DMS114 treated with DMSO at 0.1 percent for 48 hours (cell line): ENCODE results near the gene TMEM140.
"Not testable (repeated sequence)": the region's sequence is repeated elsewhere in the genome, so short reads cannot be mapped to it uniquely, and the experiment has no call there.

Experiments
- DNase-seq: peaks from one replicate; lab custom pipeline; 2025; ENCODE audit not compliant: unreplicated experiment; lab: John Stamatoyannopoulos, UW

The TMEM140 gene

GRCh38 chr7:135171581-135172291 lies 23.9 kb downstream of the TMEM140 start:
- not testable (repeated sequence) for DNase-seq

DNA sequence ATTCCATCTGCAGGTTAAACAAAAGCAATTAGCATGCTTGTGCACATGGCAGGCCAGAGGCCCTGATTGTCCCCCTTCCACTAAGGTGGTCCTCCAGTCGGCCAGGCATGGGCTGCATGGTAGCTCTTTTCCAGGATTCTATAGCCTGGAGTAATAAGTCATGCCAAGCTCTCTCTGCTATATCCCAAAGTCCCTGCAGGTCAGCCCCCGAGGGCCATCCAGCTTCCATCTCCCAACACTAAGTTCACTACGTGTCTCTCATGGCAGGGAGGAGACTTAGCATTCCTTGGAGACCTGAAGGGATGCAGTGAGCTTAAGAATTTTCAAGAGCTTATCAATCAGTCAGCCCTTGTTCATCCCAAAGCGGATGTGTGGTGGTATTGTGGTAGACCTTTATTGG lies 26.0 kb downstream of the TMEM140 start:
- not testable (repeated sequence) for DNase-seq

DNA sequence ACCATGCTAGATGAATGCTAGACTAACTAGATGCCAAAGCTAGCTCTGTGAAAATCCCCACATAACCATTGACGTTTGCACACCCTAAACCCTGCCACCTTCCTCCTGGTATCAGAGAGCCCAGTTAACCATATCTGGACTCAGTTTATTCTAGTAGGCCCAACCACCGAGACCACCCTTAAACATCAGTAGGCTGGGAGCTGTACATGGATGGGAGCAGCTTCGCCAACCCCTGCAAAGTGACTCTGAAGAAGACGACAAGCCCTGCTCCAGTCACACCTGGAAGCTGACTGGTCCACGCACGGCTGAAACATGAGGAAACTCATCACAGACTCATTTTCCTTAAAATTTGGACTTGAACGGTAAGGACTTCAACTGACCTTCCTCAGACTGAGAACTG lies 27.1 kb downstream of the TMEM140 start:
- no peak for DNase-seq

GRCh38 chr7:135175931-135176330 lies 28.1 kb downstream of the TMEM140 start:
- no peak for DNase-seq

GRCh38 chr7:135177028-135177696 lies 29.3 kb downstream of the TMEM140 start:
- DNase-seq = no peak

DNA sequence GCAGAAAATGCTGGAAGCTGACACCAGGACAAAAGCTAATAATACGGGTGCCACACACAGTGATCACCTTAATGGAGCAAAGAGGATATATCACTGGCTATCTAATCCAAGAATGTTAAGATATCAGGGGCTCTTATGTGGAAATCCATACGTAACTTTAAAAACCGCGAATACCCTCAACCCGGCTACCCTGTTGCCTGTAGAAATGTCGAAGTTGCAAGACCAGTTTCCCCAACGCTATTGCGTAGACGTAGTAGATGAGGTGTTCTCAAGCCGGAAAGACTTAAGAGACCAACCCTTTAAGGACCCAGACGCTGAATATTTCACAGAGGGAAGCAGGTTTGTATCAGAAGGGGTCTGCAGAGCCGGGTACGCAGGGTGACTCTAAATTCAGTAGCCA lies 30.5 kb downstream of the TMEM140 start:
- no peak for DNase-seq

GRCh38 chr7:135179321-135179925 lies 31.6 kb downstream of the TMEM140 start:
- DNase-seq = no peak

- DNase-seq = no peak
Measured at GRCh38 chr7:135180122-135180521, 32.2 kb downstream of the TMEM140 start.

DNA sequence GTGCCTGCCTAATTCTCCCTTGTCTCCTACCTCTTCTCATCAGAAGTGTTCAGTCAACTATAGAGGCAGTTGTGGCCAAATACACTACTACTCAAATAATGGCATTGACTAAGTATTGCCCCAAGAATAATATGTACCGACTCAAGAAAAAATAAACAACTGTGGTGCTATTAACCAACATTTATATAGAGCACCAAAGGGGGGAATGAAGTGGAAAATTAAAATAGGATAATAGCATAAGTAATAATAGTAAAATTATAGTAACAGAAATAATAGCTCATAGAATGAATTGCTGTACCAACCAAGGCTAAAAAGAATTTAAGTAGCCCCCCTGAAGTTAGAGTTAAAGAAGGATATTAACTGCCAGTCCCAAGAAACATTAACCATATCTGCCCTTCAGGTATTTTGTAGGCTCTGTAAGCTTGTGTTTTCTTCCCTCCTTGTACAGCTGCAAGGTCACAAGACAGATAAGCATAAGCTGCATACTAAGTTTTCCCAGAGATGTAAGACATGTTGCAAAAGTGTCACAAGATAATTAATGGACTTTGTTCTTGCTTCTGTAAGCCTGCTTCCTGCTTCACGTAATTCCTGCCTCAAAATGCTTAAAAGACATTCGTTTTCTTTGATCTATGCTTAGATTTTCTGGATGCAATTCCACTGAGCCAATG lies 33.5 kb downstream of the TMEM140 start:
- DNase-seq = no peak

DNA sequence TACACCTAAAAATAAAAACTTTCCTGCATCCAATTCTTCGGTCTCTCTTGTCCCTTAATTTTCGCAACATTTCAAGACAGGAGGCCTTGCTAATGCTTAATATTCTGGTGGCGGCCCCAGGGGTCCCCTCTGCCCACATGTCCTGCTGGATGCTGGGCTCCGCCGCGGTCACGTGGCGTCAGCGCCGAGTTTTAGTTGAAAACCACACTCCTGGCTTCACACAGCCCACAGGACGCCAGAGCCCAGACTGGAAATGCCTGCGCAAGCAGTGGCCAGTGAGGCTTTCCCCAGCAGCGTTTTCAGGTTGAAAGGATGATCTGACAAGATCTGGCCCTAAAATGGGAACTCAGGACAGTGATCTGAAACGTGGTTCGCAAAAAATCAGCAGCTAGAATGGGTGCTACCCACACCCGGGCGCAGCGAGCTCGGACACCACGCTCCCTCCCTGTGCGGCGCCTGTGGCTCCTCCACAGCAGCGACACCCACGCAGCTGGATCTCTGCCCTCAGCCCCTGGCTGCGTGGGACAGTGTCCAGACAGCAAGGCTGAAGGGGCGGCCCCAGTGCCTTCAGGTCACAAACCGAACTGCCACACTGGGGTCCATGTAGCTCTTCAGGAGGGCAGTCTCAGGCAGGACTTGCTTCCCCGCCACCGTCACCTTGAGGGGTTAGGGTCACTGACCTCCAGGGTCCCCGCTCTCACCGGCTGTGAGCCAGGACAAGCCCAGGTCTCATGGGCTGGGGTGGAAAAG lies 34.2 kb downstream of the TMEM140 start:
- no peak for DNase-seq

GRCh38 chr7:135183478-135183877 lies 35.6 kb downstream of the TMEM140 start:
- no peak for DNase-seq

- no peak for DNase-seq
Measured at GRCh38 chr7:135184254-135184841, 36.5 kb downstream of the TMEM140 start.

- DNase-seq = no peak
Measured at GRCh38 chr7:135185471-135186260, 37.8 kb downstream of the TMEM140 start.

DNA sequence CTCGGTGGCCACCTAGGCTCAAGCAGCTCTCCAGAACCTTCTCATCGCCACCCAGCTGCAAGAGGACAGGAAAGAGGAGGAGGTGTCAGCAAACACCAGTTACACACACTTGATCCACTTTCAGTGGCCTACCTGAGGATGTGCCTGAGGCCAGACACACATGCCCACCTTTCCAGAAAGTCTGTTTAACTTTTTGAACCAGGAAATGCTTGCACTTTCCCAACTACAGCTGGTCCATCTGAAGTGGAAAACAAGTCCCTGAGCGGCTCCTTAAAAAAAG lies 38.3 kb downstream of the TMEM140 start:
- DNase-seq = no peak

DNA sequence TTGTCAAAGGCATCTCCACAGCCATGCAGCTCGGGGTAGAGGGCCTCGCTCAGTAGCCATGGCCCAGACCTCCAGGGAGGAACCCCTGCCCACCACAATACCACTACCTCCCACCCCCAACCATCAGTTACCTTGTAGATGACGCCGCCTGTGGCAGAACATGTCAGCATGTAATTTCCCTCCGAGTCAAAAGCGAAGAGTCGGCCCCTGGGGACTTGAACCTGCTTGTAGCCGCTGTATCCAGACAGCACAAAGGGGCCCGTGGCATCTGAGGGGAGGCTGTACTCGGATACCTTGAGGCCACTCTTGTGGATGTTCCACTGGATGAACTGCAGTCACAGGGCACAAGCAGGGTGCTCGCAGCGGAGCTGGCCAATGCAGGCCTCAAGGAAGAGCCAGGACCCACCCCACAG lies 39.0 kb downstream of the TMEM140 start:
- no peak for DNase-seq

GRCh38 chr7:135188298-135188984 lies 40.6 kb downstream of the TMEM140 start:
- no peak for DNase-seq

DNA sequence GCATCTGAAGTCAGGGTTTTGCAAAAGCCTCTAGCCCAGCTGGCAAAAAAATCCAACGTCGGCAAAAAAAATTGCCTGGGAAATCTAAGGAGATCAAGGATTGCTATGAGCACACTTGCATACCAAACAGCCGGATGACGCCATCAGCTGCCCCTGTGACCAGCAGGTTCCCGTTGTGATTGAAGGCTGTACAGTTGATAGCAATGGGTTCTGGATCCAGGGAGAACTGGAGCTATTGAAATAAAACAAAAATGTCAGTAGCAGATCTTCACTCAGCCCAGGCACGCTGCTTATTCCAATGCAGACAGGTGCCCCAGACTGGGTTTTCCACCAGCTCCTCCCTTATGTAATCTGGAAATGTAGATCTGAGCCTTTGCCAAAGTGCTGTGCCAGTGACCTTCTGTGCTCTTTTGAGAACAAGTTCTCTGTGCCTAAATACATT lies 41.4 kb downstream of the TMEM140 start:
- DNase-seq = no peak

DNA sequence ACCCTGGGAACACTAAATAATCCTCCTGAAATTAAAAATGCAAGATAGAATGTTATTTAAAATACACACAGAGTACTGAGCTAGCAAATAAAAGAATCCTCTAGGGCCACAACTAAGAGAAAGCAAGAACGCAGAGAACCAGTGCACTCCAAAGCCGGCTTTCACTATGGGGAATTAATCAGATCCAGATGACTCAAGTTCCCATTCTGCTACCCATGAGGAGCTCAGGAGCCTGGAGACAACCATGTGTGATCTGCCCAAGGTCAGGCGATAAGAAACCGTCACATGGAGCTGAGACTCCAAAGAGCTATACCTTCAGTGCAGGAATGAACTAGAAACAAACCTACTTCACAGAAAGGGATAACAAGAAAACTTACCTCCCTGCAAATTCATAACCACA lies 42.1 kb downstream of the TMEM140 start:
- no peak for DNase-seq

- DNase-seq = no peak
Measured at GRCh38 chr7:135190703-135191102, 42.8 kb downstream of the TMEM140 start.
